Measurements from ENCODE around the gene CLDN5.

DNA sequence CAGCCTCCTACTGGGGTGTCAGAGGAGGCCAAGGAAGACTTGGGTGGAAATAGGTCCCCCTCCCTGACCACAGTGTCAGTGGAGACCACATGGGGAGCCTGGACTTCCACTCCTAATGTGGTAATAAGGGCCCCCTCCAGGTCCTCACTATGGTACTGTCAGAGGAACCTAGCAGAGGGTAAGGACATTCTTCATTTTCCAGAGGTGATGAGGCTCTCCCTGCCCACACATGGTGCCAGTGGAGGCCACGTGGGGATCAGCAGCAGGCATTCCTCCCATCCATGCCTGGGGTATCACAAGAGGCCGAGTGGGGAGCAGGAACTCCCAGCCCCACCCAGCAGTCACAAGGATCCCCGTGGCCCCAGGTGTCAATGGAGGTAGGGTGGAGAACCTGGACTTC lies 6.5 kb upstream of the CLDN5 start:
- TF ChIP-seq, protein P1, sequence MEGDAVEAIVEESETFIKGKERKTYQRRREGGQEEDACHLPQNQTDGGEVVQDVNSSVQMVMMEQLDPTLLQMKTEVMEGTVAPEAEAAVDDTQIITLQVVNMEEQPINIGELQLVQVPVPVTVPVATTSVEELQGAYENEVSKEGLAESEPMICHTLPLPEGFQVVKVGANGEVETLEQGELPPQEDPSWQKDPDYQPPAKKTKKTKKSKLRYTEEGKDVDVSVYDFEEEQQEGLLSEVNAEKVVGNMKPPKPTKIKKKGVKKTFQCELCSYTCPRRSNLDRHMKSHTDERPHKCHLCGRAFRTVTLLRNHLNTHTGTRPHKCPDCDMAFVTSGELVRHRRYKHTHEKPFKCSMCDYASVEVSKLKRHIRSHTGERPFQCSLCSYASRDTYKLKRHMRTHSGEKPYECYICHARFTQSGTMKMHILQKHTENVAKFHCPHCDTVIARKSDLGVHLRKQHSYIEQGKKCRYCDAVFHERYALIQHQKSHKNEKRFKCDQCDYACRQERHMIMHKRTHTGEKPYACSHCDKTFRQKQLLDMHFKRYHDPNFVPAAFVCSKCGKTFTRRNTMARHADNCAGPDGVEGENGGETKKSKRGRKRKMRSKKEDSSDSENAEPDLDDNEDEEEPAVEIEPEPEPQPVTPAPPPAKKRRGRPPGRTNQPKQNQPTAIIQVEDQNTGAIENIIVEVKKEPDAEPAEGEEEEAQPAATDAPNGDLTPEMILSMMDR (IDR thresholded peaks at IDR 0.05; ENCODE audit: low read length) = no peak
- no peak for TF ChIP-seq EZH2 (optimal IDR thresholded peaks at IDR 0.05; ENCODE audit: low read depth, low read length)
